DND-41 (cell line): Measurements from ENCODE around the gene LRRC53.

Experiments
- CTCF ChIP-seq: IDR thresholded peaks from 2 replicates; pipeline ENCODE4 v1.5.1; 2012; ENCODE audit warnings: borderline replicate concordance, low read length, moderate library complexity, mild to moderate bottlenecking; ENCODE audit not compliant: poor library complexity, severe bottlenecking; ENCODE audit errors: extremely low read depth
- EZH2 ChIP-seq: IDR thresholded peaks from 3 replicates; pipeline ENCODE4 v1.6.1; 2012; ENCODE audit warnings: borderline replicate concordance, low read depth, mild to moderate bottlenecking, moderate library complexity, low read length, inconsistent platforms; ENCODE audit not compliant: severe bottlenecking

- no peak for TF ChIP-seq CTCF
- TF ChIP-seq EZH2 = no peak
Observed at GRCh38 chr1:74534241-74534640, 21.8 kb upstream of the LRRC53 start.
